ENCODE data around the gene INKA2.

DNA sequence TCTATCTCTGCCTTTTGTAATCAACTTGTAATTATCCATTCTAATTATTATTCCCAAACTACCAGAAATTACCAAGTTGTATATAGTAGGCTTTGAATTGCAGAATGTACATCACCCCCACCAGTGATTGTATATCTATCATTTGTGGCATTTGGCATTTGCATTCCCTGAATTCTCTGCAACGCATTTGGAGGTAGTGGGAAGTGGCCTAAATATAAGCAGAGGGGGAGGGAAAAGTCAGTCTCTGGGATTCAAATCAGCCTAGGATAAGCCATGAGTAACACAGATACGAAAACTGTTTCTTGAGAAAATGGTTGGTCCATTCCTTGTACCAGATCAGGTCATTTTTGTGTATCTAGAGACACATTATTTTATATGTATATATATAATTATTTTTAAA, 37.2 kb upstream of the INKA2 start:
- no peak for TF ChIP-seq POLR2A (IDR thresholded peaks at IDR 0.05; ENCODE audit: low read depth, low read length)
- no peak for TF ChIP-seq TAF1 (IDR thresholded peaks at IDR 0.05; ENCODE audit: borderline replicate concordance, low read depth, low read length)

Measured in GM12892 (cell line).